ENCODE measurements around the gene PPA1. TPM values are rescaled to one million over a fixed set of nuclear protein-coding genes. Genes with fewer than 3 reads are reported as not detected.

PPA1 gene
- total RNA-seq, 5 donors from 2014 or later (not counting 1 experiment from before 2014, with no cell fraction given) = 56.7 to 78.4 (median 64.4) TPM

- no peaks in the 10 kb centered on the region for H3K36me3 ChIP-seq (ENCODE audit: control insufficient read depth in 2 of 2, extremely low read depth in 1 of 2, insufficient read depth in 1 of 2, low read length in 1 of 2)
- DNase-seq = no peak
- no peaks in the 10 kb centered on the region for H3K9me3 ChIP-seq
- POLR2A ChIA-PET = interaction anchor here in 1 of 2 donors (0.7 kb wide), 1 partner anchor 13 kb away, joined by 3 read pairs; no protein-coding TSS in a partner anchor
- peaks cover 0 to 3% of the 10 kb centered on the region in 2 experiments for H3K27me3 ChIP-seq (replicated peaks in 1 of 2; ENCODE audit: control insufficient read depth in 2 of 2, extremely low read depth in 1 of 2, insufficient read depth in 2 of 2, low read length in 1 of 2)
- peaks cover 0 to 4% of the 10 kb centered on the region in 2 experiments for H3K4me1 ChIP-seq (ENCODE audit: control insufficient read depth in 1 of 2, extremely low read depth in 1 of 2, insufficient read depth in 2 of 2, low read length in 2 of 2)
- Mint-ChIP-seq H3K9me3 (no peaks in the 10 kb centered on the region), H3K4me1 (peaks cover 6 to 11% (median 10%) of the 10 kb centered on the region in 3 donors), H3K27me3 (no peaks in the 10 kb centered on the region), H3K36me3 (no peaks in the 10 kb centered on the region), H3K27ac (no peak overlapping the region), H3K4me3 (no peak overlapping the region)
- CTCF ChIA-PET = interaction anchor here (0.5 to 1.9 kb wide), 10 partner anchors 14 to 101 kb away, joined by 3 to 16 read pairs (median 4); partner anchors contain the start of gene PPA1 (in 1 of the 2)
- no peak overlapping the region for H3K27ac ChIP-seq (ENCODE audit: low read length)
- peak in 2 of 4 experiments; percentile 16 to 35 for ATAC-seq (replicated peaks in 1 of 4)
- WGBS (ENCODE audit: insufficient coverage) = 87% methylated on average over 10 of the region's 17 CpGs
- no peak overlapping the region for H3K4me3 ChIP-seq (ENCODE audit: control insufficient read depth in 1 of 2, extremely low read depth in 1 of 2, low read length in 1 of 2)
Measured at GRCh38 chr10:70271996-70272924, 39.0 kb upstream of the PPA1 start.

- peaks cover 6 to 11% (median 10%) of the 10 kb centered on the region in 3 donors for H3K4me1 Mint-ChIP-seq
- no peak overlapping the region for H3K27ac Mint-ChIP-seq
- CTCF ChIA-PET = interaction anchor here in 1 of 2 donors (1.2 kb wide), 1 partner anchor 94 kb away, joined by 3 read pairs; no protein-coding TSS in a partner anchor
- no peak overlapping the region for H3K27ac ChIP-seq (ENCODE audit: low read length)
- DNase-seq (no peak), ATAC-seq (replicated peaks in 1 of 4) (no peak)
- no peak overlapping the region for H3K4me3 ChIP-seq (ENCODE audit: control insufficient read depth in 1 of 2, extremely low read depth in 1 of 2, low read length in 1 of 2)
- peaks cover 0 to 1% of the 10 kb centered on the region in 2 donors for H3K27me3 Mint-ChIP-seq
- POLR2A ChIA-PET = no interaction called here
- H3K9me3 ChIP-seq = no peaks in the 10 kb centered on the region
- peaks cover 0 to 4% of the 10 kb centered on the region in 2 experiments for H3K27me3 ChIP-seq (replicated peaks in 1 of 2; ENCODE audit: control insufficient read depth in 2 of 2, extremely low read depth in 1 of 2, insufficient read depth in 2 of 2, low read length in 1 of 2)
- H3K36me3 ChIP-seq (ENCODE audit: control insufficient read depth in 2 of 2, extremely low read depth in 1 of 2, insufficient read depth in 1 of 2, low read length in 1 of 2) = no peaks in the 10 kb centered on the region
- peaks cover 0 to 4% of the 10 kb centered on the region in 2 experiments for H3K4me1 ChIP-seq (ENCODE audit: control insufficient read depth in 1 of 2, extremely low read depth in 1 of 2, insufficient read depth in 2 of 2, low read length in 2 of 2)
- H3K4me3 Mint-ChIP-seq = no peak overlapping the region
- H3K36me3 Mint-ChIP-seq = no peaks in the 10 kb centered on the region
- H3K9me3 Mint-ChIP-seq = no peaks in the 10 kb centered on the region
- 23% methylated on average over 2 of the region's 2 CpGs for WGBS (ENCODE audit: insufficient coverage)
Measured at GRCh38 chr10:70270952-70271351, 37.7 kb upstream of the PPA1 start.

GRCh38 chr10:70269741-70270140, 36.5 kb upstream of the PPA1 start:
- H3K27ac Mint-ChIP-seq = no peak overlapping the region
- H3K36me3 Mint-ChIP-seq = no peaks in the 10 kb centered on the region
- peaks cover 0 to 5% of the 10 kb centered on the region in 2 donors for H3K27me3 Mint-ChIP-seq
- Histone ChIP-seq H3K27ac (ENCODE audit: low read length) (no peak overlapping the region), H3K36me3 (ENCODE audit: control insufficient read depth in 2 of 2, extremely low read depth in 1 of 2, insufficient read depth in 1 of 2, low read length in 1 of 2) (no peaks in the 10 kb centered on the region), H3K9me3 (no peaks in the 10 kb centered on the region), H3K27me3 (replicated peaks in 1 of 2; ENCODE audit: control insufficient read depth in 2 of 2, extremely low read depth in 1 of 2, insufficient read depth in 2 of 2, low read length in 1 of 2) (peaks cover 0 to 12% of the 10 kb centered on the region in 2 experiments), H3K4me1 (ENCODE audit: control insufficient read depth in 1 of 2, extremely low read depth in 1 of 2, insufficient read depth in 2 of 2, low read length in 2 of 2) (peaks cover 0 to 4% of the 10 kb centered on the region in 2 experiments), H3K4me3 (ENCODE audit: control insufficient read depth in 1 of 2, extremely low read depth in 1 of 2, low read length in 1 of 2) (no peak overlapping the region)
- no peaks in the 10 kb centered on the region for H3K9me3 Mint-ChIP-seq
- 100% methylated on average over 1 of the region's 3 CpGs for WGBS (ENCODE audit: insufficient coverage)
- ATAC-seq (replicated peaks in 1 of 4) (no peak), DNase-seq (no peak)
- H3K4me3 Mint-ChIP-seq = no peak overlapping the region
- peaks cover 6 to 11% (median 10%) of the 10 kb centered on the region in 3 donors for H3K4me1 Mint-ChIP-seq
- ChIA-PET CTCF (interaction anchor here in 1 of 2 donors (0.6 kb wide), 1 partner anchor 484 kb away, joined by 3 read pairs; no protein-coding TSS in a partner anchor), POLR2A (interaction anchor here in 1 of 2 donors (0.6 kb wide), 1 partner anchor 286 kb away, joined by 5 read pairs; no protein-coding TSS in a partner anchor)

GRCh38 chr10:70268376-70268775, 35.1 kb upstream of the PPA1 start:
- DNase-seq (no peak), ATAC-seq (replicated peaks in 1 of 4) (no peak)
- POLR2A ChIA-PET = no interaction called here
- Mint-ChIP-seq H3K36me3 (no peaks in the 10 kb centered on the region), H3K4me3 (no peak overlapping the region), H3K27ac (no peak overlapping the region), H3K27me3 (peaks cover 2 to 12% of the 10 kb centered on the region in 2 donors), H3K4me1 (peaks cover 6 to 11% (median 10%) of the 10 kb centered on the region in 3 donors), H3K9me3 (no peaks in the 10 kb centered on the region)
- CTCF ChIA-PET = interaction anchor here in 1 of 2 donors (1.0 kb wide), 1 partner anchor 27 kb away, joined by 5 read pairs; no protein-coding TSS in a partner anchor
- H3K36me3 ChIP-seq (ENCODE audit: control insufficient read depth in 2 of 2, extremely low read depth in 1 of 2, insufficient read depth in 1 of 2, low read length in 1 of 2) = no peaks in the 10 kb centered on the region
- H3K27ac ChIP-seq (ENCODE audit: low read length) = no peak overlapping the region
- H3K9me3 ChIP-seq = no peaks in the 10 kb centered on the region
- H3K4me1 ChIP-seq (ENCODE audit: control insufficient read depth in 1 of 2, extremely low read depth in 1 of 2, insufficient read depth in 2 of 2, low read length in 2 of 2) = peaks cover 0 to 4% of the 10 kb centered on the region in 2 experiments
- WGBS (ENCODE audit: insufficient coverage) = 79% methylated on average over 3 of the region's 4 CpGs
- no peak overlapping the region for H3K4me3 ChIP-seq (ENCODE audit: control insufficient read depth in 1 of 2, extremely low read depth in 1 of 2, low read length in 1 of 2)
- H3K27me3 ChIP-seq (replicated peaks in 1 of 2; ENCODE audit: control insufficient read depth in 2 of 2, extremely low read depth in 1 of 2, insufficient read depth in 2 of 2, low read length in 1 of 2) = peaks cover 0 to 12% of the 10 kb centered on the region in 2 experiments

- Histone ChIP-seq H3K36me3 (ENCODE audit: control insufficient read depth in 2 of 2, extremely low read depth in 1 of 2, insufficient read depth in 1 of 2, low read length in 1 of 2) (no peaks in the 10 kb centered on the region), H3K4me3 (ENCODE audit: control insufficient read depth in 1 of 2, extremely low read depth in 1 of 2, low read length in 1 of 2) (no peak overlapping the region), H3K27me3 (replicated peaks in 1 of 2; ENCODE audit: control insufficient read depth in 2 of 2, extremely low read depth in 1 of 2, insufficient read depth in 2 of 2, low read length in 1 of 2) (peaks cover 0 to 15% of the 10 kb centered on the region in 2 experiments), H3K9me3 (no peaks in the 10 kb centered on the region), H3K27ac (ENCODE audit: low read length) (no peak overlapping the region), H3K4me1 (ENCODE audit: control insufficient read depth in 1 of 2, extremely low read depth in 1 of 2, insufficient read depth in 2 of 2, low read length in 2 of 2) (no peaks in the 10 kb centered on the region)
- ChIA-PET POLR2A (interaction anchor here in 1 of 2 donors (0.5 to 0.6 kb wide), 4 partner anchors 30 to 488 kb away, joined by 3 to 6 read pairs (median 4); no protein-coding TSS in a partner anchor), CTCF (interaction anchor here (0.5 to 1.0 kb wide), 3 partner anchors 26 to 98 kb away, joined by 3 to 8 read pairs (median 5); no protein-coding TSS in a partner anchor)
- no peaks in the 10 kb centered on the region for H3K36me3 Mint-ChIP-seq
- no peak for ATAC-seq (replicated peaks in 1 of 4)
- H3K4me3 Mint-ChIP-seq = no peak overlapping the region
- no peak overlapping the region for H3K27ac Mint-ChIP-seq
- H3K27me3 Mint-ChIP-seq = peaks cover 3 to 12% of the 10 kb centered on the region in 2 donors
- 53% methylated on average over 2 of the region's 9 CpGs for WGBS (ENCODE audit: insufficient coverage)
- DNase-seq = peak in 2 of 35 experiments; percentile 4 to 6
- no peaks in the 10 kb centered on the region for H3K9me3 Mint-ChIP-seq
- H3K4me1 Mint-ChIP-seq = peaks cover 1 to 6% (median 2%) of the 10 kb centered on the region in 3 donors
Measured at GRCh38 chr10:70267161-70267933, 34.1 kb upstream of the PPA1 start.

All from T-cell (primary cell).